22Rv1 (cell line): Measurements from ENCODE around the gene SPACA5.
"Not testable (repeated sequence)": the region's sequence is repeated elsewhere in the genome, so short reads cannot be mapped to it uniquely, and the experiment has no call there.

Source experiments
- H3K27ac ChIP-seq: fragments of 450-650 bp; 2 replicates; pipeline ENCODE4 v1.5.1; 2017
- CTCF ChIP-seq: fragments of 450-650 bp; IDR thresholded peaks from 2 replicates; pipeline ENCODE4 v1.5.1; 2017; ENCODE audit warnings: mild to moderate bottlenecking
- ZFX ChIP-seq: fragments of 450-650 bp; IDR thresholded peaks from 2 replicates; pipeline ENCODE4 v1.6.1; 2017; ENCODE audit warnings: antibody characterized with exemption, borderline replicate concordance

The SPACA5 gene

GRCh38 chrX:48006688-48007087 is at the start of gene SPACA5:
TSS of gene SPACA5 (plus strand) at chrX:48006988. CDS start at chrX:48007803, 815 bp downstream.
- not testable (repeated sequence) for H3K27ac ChIP-seq

- not testable (repeated sequence) for H3K27ac ChIP-seq
Measured at GRCh38 chrX:47958206-47958605, 48.6 kb upstream of the SPACA5 start.

- no peak for TF ChIP-seq CTCF
- TF ChIP-seq ZFX: no peak
- no peak overlapping the region for H3K27ac ChIP-seq
Measured at GRCh38 chrX:47958761-47959342, 47.9 kb upstream of the SPACA5 start.

GRCh38 chrX:47960406-47960805 is 46.4 kb upstream of the SPACA5 start:
- H3K27ac ChIP-seq: no peak overlapping the region
- no peak for TF ChIP-seq ZFX
- TF ChIP-seq CTCF: no peak

- H3K27ac ChIP-seq: not testable (repeated sequence)
Measured at GRCh38 chrX:47961830-47962229, 45.0 kb upstream of the SPACA5 start.

- H3K27ac ChIP-seq: not testable (repeated sequence)
Measured at GRCh38 chrX:47965526-47965925, 41.3 kb upstream of the SPACA5 start.

GRCh38 chrX:47973235-47973634 is 33.6 kb upstream of the SPACA5 start:
- H3K27ac ChIP-seq: no peak overlapping the region
- TF ChIP-seq CTCF (no peak), ZFX (no peak)

- no peak overlapping the region for H3K27ac ChIP-seq
- no peak for TF ChIP-seq CTCF
Measured at GRCh38 chrX:47976254-47977151, 30.3 kb upstream of the SPACA5 start.

- TF ChIP-seq CTCF (no peak), ZFX (no peak)
- no peak overlapping the region for H3K27ac ChIP-seq
Measured at GRCh38 chrX:47991263-47992094, 15.3 kb upstream of the SPACA5 start.
